Measurements from ENCODE around the gene WDR37.

Gene WDR37

GRCh38 chr10:1020460-1020859, 35.7 kb upstream of the WDR37 start:
- TF ChIP-seq TAF1 (IDR thresholded peaks at IDR 0.05; ENCODE audit: low read depth): no peak
- no peak for TF ChIP-seq TEAD4 (IDR thresholded peaks at IDR 0.05)
- TF ChIP-seq FOXM1 (IDR thresholded peaks at IDR 0.05; ENCODE audit: borderline replicate concordance, low read depth): no peak
- no peak for TF ChIP-seq REST (IDR thresholded peaks at IDR 0.05; ENCODE audit: low read depth)
- no peak for TF ChIP-seq USF1 (IDR thresholded peaks at IDR 0.05)
- no peak for TF ChIP-seq CREB1 (IDR thresholded peaks at IDR 0.05; ENCODE audit: low read depth)

- no peak for TF ChIP-seq EGR1 (IDR thresholded peaks at IDR 0.05)
- TF ChIP-seq TAF1 (IDR thresholded peaks at IDR 0.05; ENCODE audit: low read depth): no peak
- TF ChIP-seq CREB1 (IDR thresholded peaks at IDR 0.05; ENCODE audit: low read depth): no peak
- TF ChIP-seq TEAD4 (IDR thresholded peaks at IDR 0.05): no peak
- no peak for TF ChIP-seq USF1 (IDR thresholded peaks at IDR 0.05)
- TF ChIP-seq YY1 (IDR thresholded peaks at IDR 0.05; ENCODE audit: low read depth): no peak
- no peak for TF ChIP-seq RAD21 (IDR thresholded peaks at IDR 0.05; ENCODE audit: low read depth)
These were observed 35.2 kb upstream of the WDR37 start for GRCh38 chr10:1020958-1021357.

- TF ChIP-seq USF1 (IDR thresholded peaks at IDR 0.05): no peak
- no peak for TF ChIP-seq TEAD4 (IDR thresholded peaks at IDR 0.05)
- no peak for TF ChIP-seq CREB1 (IDR thresholded peaks at IDR 0.05; ENCODE audit: low read depth)
- TF ChIP-seq EGR1 (IDR thresholded peaks at IDR 0.05): no peak
- no peak for TF ChIP-seq RAD21 (IDR thresholded peaks at IDR 0.05; ENCODE audit: low read depth)
- TF ChIP-seq YY1 (IDR thresholded peaks at IDR 0.05; ENCODE audit: low read depth): no peak
- no peak for TF ChIP-seq MAX (IDR thresholded peaks at IDR 0.05)
- TF ChIP-seq TAF1 (IDR thresholded peaks at IDR 0.05; ENCODE audit: low read depth): no peak
- TF ChIP-seq ZBTB7A (IDR thresholded peaks at IDR 0.05; ENCODE audit: low read depth): no peak
- TF ChIP-seq EP300 (IDR thresholded peaks at IDR 0.05; ENCODE audit: borderline replicate concordance): no peak
- TF ChIP-seq CEBPB (IDR thresholded peaks at IDR 0.05): no peak
- TF ChIP-seq TCF12 (IDR thresholded peaks at IDR 0.05; ENCODE audit: low read depth): no peak
- TF ChIP-seq REST (IDR thresholded peaks at IDR 0.05; ENCODE audit: low read depth): no peak
- TF ChIP-seq FOXM1 (IDR thresholded peaks at IDR 0.05; ENCODE audit: borderline replicate concordance, low read depth): no peak
- TF ChIP-seq NFIC (IDR thresholded peaks at IDR 0.05): no peak
These were observed 33.8 kb upstream of the WDR37 start for GRCh38 chr10:1022413-1022812.

GRCh38 chr10:1024103-1024502, 32.1 kb upstream of the WDR37 start:
- no peak for TF ChIP-seq EP300 (IDR thresholded peaks at IDR 0.05; ENCODE audit: borderline replicate concordance)
- TF ChIP-seq USF1 (IDR thresholded peaks at IDR 0.05): no peak
- no peak for TF ChIP-seq YY1 (IDR thresholded peaks at IDR 0.05; ENCODE audit: low read depth)
- TF ChIP-seq ZBTB7A (IDR thresholded peaks at IDR 0.05; ENCODE audit: low read depth): no peak
- no peak for TF ChIP-seq MAX (IDR thresholded peaks at IDR 0.05)
- TF ChIP-seq REST (IDR thresholded peaks at IDR 0.05; ENCODE audit: low read depth): no peak
- no peak for TF ChIP-seq NFIC (IDR thresholded peaks at IDR 0.05)
- TF ChIP-seq RAD21 (IDR thresholded peaks at IDR 0.05; ENCODE audit: low read depth): no peak
- no peak for TF ChIP-seq TCF12 (IDR thresholded peaks at IDR 0.05; ENCODE audit: low read depth)
- no peak for TF ChIP-seq EGR1 (IDR thresholded peaks at IDR 0.05)
- TF ChIP-seq TAF1 (IDR thresholded peaks at IDR 0.05; ENCODE audit: low read depth): no peak
- no peak for TF ChIP-seq CREB1 (IDR thresholded peaks at IDR 0.05; ENCODE audit: low read depth)
- TF ChIP-seq CEBPB (IDR thresholded peaks at IDR 0.05): no peak
- TF ChIP-seq FOXM1 (IDR thresholded peaks at IDR 0.05; ENCODE audit: borderline replicate concordance, low read depth): no peak
- no peak for TF ChIP-seq TEAD4 (IDR thresholded peaks at IDR 0.05)

All from Ishikawa (cell line).